Stimulated activated CD4-positive, alpha-beta T cell treated with anti-CD3 and anti-CD28 coated beads, Interleukin-1b, Interleukin-23, amount 100 ng/mL, for 1 hour (primary cell): ENCODE data around the gene OR5AN1.
"Not testable (repeated sequence)": the region's sequence is repeated elsewhere in the genome, so short reads cannot be mapped to it uniquely, and the experiment has no call there.

Source experiments
- DNase-seq, 2 donors: peaks; one replicate each; pipeline ENCODE4 v3.0.0-alpha.2; 2020; ENCODE audit warnings: low read depth in 2 of 2

Gene OR5AN1

GRCh38 chr11:59358595-59358994 is at the start of gene OR5AN1:
Gene OR5AN1, plus strand, starts transcription at chr11:59358895. Its CDS starts 5,564 bp downstream, at chr11:59364459.
- DNase-seq: no peak

- no peak for DNase-seq
These were observed 23.7 kb upstream of the OR5AN1 start for GRCh38 chr11:59335001-59335400.

- DNase-seq: no peak
These were observed 22.5 kb upstream of the OR5AN1 start for GRCh38 chr11:59336176-59336575.

GRCh38 chr11:59336931-59337330 is 21.8 kb upstream of the OR5AN1 start:
- DNase-seq: no peak

- not testable (repeated sequence) for DNase-seq
These were observed 9.0 kb upstream of the OR5AN1 start for GRCh38 chr11:59349657-59350056.

- no peak for DNase-seq
These were observed 3.5 kb upstream of the OR5AN1 start for GRCh38 chr11:59355226-59355625.

GRCh38 chr11:59356561-59356960 is 2.1 kb upstream of the OR5AN1 start:
- no peak for DNase-seq

GRCh38 chr11:59358020-59358419 is 675 bp upstream of the OR5AN1 start:
- DNase-seq: no peak

GRCh38 chr11:59365232-59366018 is 6.7 kb downstream of the OR5AN1 start:
- DNase-seq: no peak

GRCh38 chr11:59368238-59369022 is 9.7 kb downstream of the OR5AN1 start:
- no peak for DNase-seq

GRCh38 chr11:59372324-59372723 is 13.6 kb downstream of the OR5AN1 start:
- DNase-seq: not testable (repeated sequence)

- no peak for DNase-seq
These were observed 21.8 kb downstream of the OR5AN1 start for GRCh38 chr11:59380263-59381059.

- DNase-seq: no peak
These were observed 35.5 kb downstream of the OR5AN1 start for GRCh38 chr11:59394186-59394585.

GRCh38 chr11:59400461-59401261 is 42.0 kb downstream of the OR5AN1 start:
- no peak for DNase-seq

- DNase-seq: no peak
These were observed 42.5 kb downstream of the OR5AN1 start for GRCh38 chr11:59401262-59401552.

GRCh38 chr11:59403546-59403945 is 44.9 kb downstream of the OR5AN1 start:
- no peak for DNase-seq

GRCh38 chr11:59413646-59414045 is 55.0 kb downstream of the OR5AN1 start:
- no peak for DNase-seq

- no peak for DNase-seq
These were observed 56.4 kb downstream of the OR5AN1 start for GRCh38 chr11:59415111-59415510.

- no peak for DNase-seq
These were observed 57.9 kb downstream of the OR5AN1 start for GRCh38 chr11:59416613-59417012.

- no peak for DNase-seq
These were observed 58.3 kb downstream of the OR5AN1 start for GRCh38 chr11:59417023-59417422.

GRCh38 chr11:59418156-59418555 is 59.5 kb downstream of the OR5AN1 start:
- DNase-seq: no peak
